HCT116 (cell line): ENCODE data around the gene HARS1. TPM values are rescaled to one million over a fixed set of nuclear protein-coding genes. Genes with fewer than 3 reads are reported as not detected.

ENCODE experiments used
- ATAC-seq: fragments of 200-7000 bp; cut with Tn5 transposase; 2 replicates; pipeline ENCODE4 v1.9.1; 2020; ENCODE audit warnings: mild to moderate bottlenecking, moderate library complexity
- BruUV-seq: library from RNA; stranded (reverse); fragments of 400-500 nt; replicated peaks from 2 replicates; lab custom pipeline; 2021; lab: Mats Ljungman, UMichigan
- CTCF ChIA-PET: fragments of 300-600 bp; sonication (Branson Sonifier 250); formaldehyde crosslinking; loops from one replicate; lab custom pipeline; 2021; ENCODE audit warnings: antibody characterized with exemption; lab: Charles Lee
- POLR2A ChIA-PET: fragments of 300-600, 350-600 bp; sonication (Branson Sonifier 250); formaldehyde crosslinking; loops from one replicate; lab custom pipeline; 2021; ENCODE audit warnings: antibody characterized with exemption; lab: Charles Lee
- RAD21 ChIA-PET, 2 experiments: fragments of 300-600 bp; sonication (Branson Sonifier 250); formaldehyde crosslinking; loops; one replicate each; lab custom pipeline; 2023; ENCODE audit warnings: low total read pairs in 2 of 2; ENCODE audit not compliant: uncharacterized antibody in 2 of 2, unreplicated experiment in 2 of 2, low non-redundant PET in 1 of 2; lab: Charles Lee
- DNase-seq: peaks from one replicate; pipeline ENCODE4 v3.0.0-alpha.2; 2010; ENCODE audit warnings: low read depth, low spot score
- H2AFZ ChIP-seq: fragments of 200-600 bp; shearing (Covaris generic), sonication (generic); 2 replicates; pipeline ENCODE4 v1.6.1; 2017; ENCODE audit warnings: low read depth, mixed run types, mixed read lengths, antibody characterized with exemption, low read length; ENCODE audit not compliant: poor library complexity, severe bottlenecking
- H3K27ac ChIP-seq: 2 replicates; pipeline ENCODE4 v1.5.1; 2012; ENCODE audit warnings: low read depth, low read length
- H3K27me3 ChIP-seq: fragments of 200-600 bp; sonication (generic); 2 replicates; pipeline ENCODE4 v1.6.1; 2016; ENCODE audit warnings: mixed run types, low read length, mixed read lengths; ENCODE audit not compliant: insufficient read depth
- H3K36me3 ChIP-seq, 2 experiments: fragments of 200-500 bp in 1 of 2; fragments of 200-600 bp in 1 of 2; sonication (Bioruptor generic) in 1 of 2; sonication (generic) in 1 of 2; 2 replicates each; pipeline versions ENCODE4 v1.5.1 to v1.6.1; 2014 to 2016; ENCODE audit warnings: low read length in 2 of 2, inconsistent platforms in 1 of 2, mixed read lengths in 1 of 2, mixed run types in 1 of 2; ENCODE audit not compliant: insufficient read depth in 2 of 2, control insufficient read depth in 1 of 2
- H3K4me1 ChIP-seq, 2 experiments: fragments of 200-600 bp in 1 of 2; sonication (generic) in 1 of 2; 2 replicates each; pipeline versions ENCODE4 v1.5.1 to v1.6.1; 2012 to 2017; ENCODE audit warnings: low read length in 2 of 2, inconsistent platforms in 1 of 2, mild to moderate bottlenecking in 1 of 2, mixed read lengths in 1 of 2, mixed run types in 1 of 2, moderate library complexity in 1 of 2; ENCODE audit not compliant: insufficient read depth in 2 of 2, control insufficient read depth in 1 of 2
- H3K4me2 ChIP-seq: fragments of 200-600 bp; sonication (generic); 2 replicates; pipeline ENCODE4 v1.6.1; 2017; ENCODE audit warnings: mixed run types, low read length, mixed read lengths
- H3K4me3 ChIP-seq, 2 experiments: fragments of 200-600 bp in 1 of 2; sonication (generic) in 1 of 2; replicated peaks in 1 of 2; 2 replicates each; pipeline ENCODE4 v1.5.1; 2011 to 2016; ENCODE audit warnings: low read length in 2 of 2, control low read depth in 1 of 2, low read depth in 1 of 2, mild to moderate bottlenecking in 1 of 2, mixed read lengths in 1 of 2, mixed run types in 1 of 2
- H3K79me2 ChIP-seq: fragments of 200-600 bp; sonication (generic); 2 replicates; pipeline ENCODE4 v1.6.1; 2017; ENCODE audit warnings: mild to moderate bottlenecking, mixed run types, low read length, moderate library complexity, mixed read lengths; ENCODE audit not compliant: insufficient read depth
- H3K9ac ChIP-seq: fragments of 200-600 bp; sonication (generic); 2 replicates; pipeline ENCODE4 v1.6.1; 2016; ENCODE audit warnings: low read length, mixed read lengths
- H3K9me2 ChIP-seq: fragments of 200-600 bp; sonication (generic), shearing (Covaris generic); 2 replicates; pipeline ENCODE4 v1.6.1; 2017; ENCODE audit warnings: mixed run types, mild to moderate bottlenecking, moderate library complexity; ENCODE audit not compliant: insufficient read depth
- H3K9me3 ChIP-seq, 2 experiments: fragments of 200-500 bp in 1 of 2; fragments of 200-600 bp in 1 of 2; sonication (Bioruptor generic) in 1 of 2; sonication (generic) in 1 of 2; 2 replicates each; pipeline ENCODE4 v1.6.1; 2014 to 2017; ENCODE audit warnings: low read length in 2 of 2, mixed read lengths in 2 of 2, inconsistent platforms in 1 of 2, low read depth in 1 of 2, mild to moderate bottlenecking in 1 of 2, mixed run types in 1 of 2, moderate library complexity in 1 of 2; ENCODE audit not compliant: control insufficient read depth in 1 of 2, insufficient read depth in 1 of 2
- H4K20me1 ChIP-seq: fragments of 200-600 bp; sonication (generic), shearing (Covaris generic); 2 replicates; pipeline ENCODE4 v1.6.1; 2017; ENCODE audit warnings: mixed run types, mild to moderate bottlenecking, moderate library complexity; ENCODE audit not compliant: insufficient read depth
- CBX3 ChIP-seq: IDR thresholded peaks from 2 replicates; pipeline ENCODE4 v1.6.1; 2012; ENCODE audit warnings: low read depth
- CEBPB ChIP-seq: IDR thresholded peaks from 2 replicates; pipeline ENCODE4 v1.6.1; 2012; ENCODE audit warnings: low read depth
- EGR1 ChIP-seq: IDR thresholded peaks from 2 replicates; pipeline ENCODE4 v1.6.1; 2012; ENCODE audit warnings: low read depth
- ELF1 ChIP-seq: IDR thresholded peaks from 2 replicates; pipeline ENCODE4 v1.6.1; 2012; ENCODE audit warnings: low read depth, borderline replicate concordance
- EZH2 ChIP-seq: fragments of 200-600 bp; sonication (generic); IDR thresholded peaks from 2 replicates; pipeline ENCODE4 v1.6.1; 2017; ENCODE audit warnings: antibody characterized with exemption, mixed run types
- EZH2phosphoT487 ChIP-seq: fragments of 200-600 bp; IDR thresholded peaks from 2 replicates; pipeline ENCODE4 v1.6.1; 2018; ENCODE audit warnings: antibody characterized with exemption, borderline replicate concordance
- POLR2A ChIP-seq: IDR thresholded peaks from 2 replicates; pipeline ENCODE4 v1.7.0; 2011; ENCODE audit warnings: borderline replicate concordance; ENCODE audit not compliant: insufficient read depth, insufficient read length; ENCODE audit errors: extremely low read depth
- POLR2AphosphoS5 ChIP-seq: IDR thresholded peaks from 2 replicates; pipeline ENCODE4 v1.6.1; 2011; ENCODE audit warnings: mild to moderate bottlenecking, low read depth, low read length, moderate library complexity
- RAD21 ChIP-seq: IDR thresholded peaks from 2 replicates; pipeline ENCODE4 v1.6.1; 2012; ENCODE audit warnings: low read depth, mild to moderate bottlenecking
- SIN3A ChIP-seq: IDR thresholded peaks from 2 replicates; pipeline ENCODE4 v1.6.1; 2012; ENCODE audit warnings: low read depth
- SP1 ChIP-seq: IDR thresholded peaks from 2 replicates; pipeline ENCODE4 v1.6.1; 2012; ENCODE audit warnings: low read depth
- SRF ChIP-seq: IDR thresholded peaks from 2 replicates; pipeline ENCODE4 v1.6.1; 2012; ENCODE audit warnings: low read depth
- YY1 ChIP-seq: IDR thresholded peaks from 2 replicates; pipeline ENCODE4 v1.6.1; 2011; ENCODE audit warnings: low read length, low read depth, moderate library complexity, mild to moderate bottlenecking; ENCODE audit not compliant: insufficient replicate concordance; ENCODE audit errors: extremely low read depth
- ZFX ChIP-seq: fragments of 450-650 bp; IDR thresholded peaks from 2 replicates; pipeline ENCODE4 v1.6.1; 2017
- intact Hi-C: fragments of 100-400 bp; cut with micrococcal nuclease; formaldehyde crosslinking; loops from 2 replicates; pipeline ENCODE4 v1.10.0; 2022
- total RNA-seq: library from RNA; stranded (reverse); gene quantifications from one replicate; pipeline ENCODE4 v1.2.1, GENCODE V29; 2021; ENCODE audit not compliant: unreplicated experiment
- TF ChIP-seq, protein P1 (sequence below): IDR thresholded peaks from 2 replicates; pipeline ENCODE4 v1.6.1; 2011; ENCODE audit warnings: mild to moderate bottlenecking, low read length, moderate library complexity; ENCODE audit not compliant: insufficient replicate concordance; ENCODE audit errors: extremely low read depth
- TF ChIP-seq, protein P2 (sequence below), 3 experiments: fragments of 200-600 bp in 1 of 3; sonication (generic) in 1 of 3; IDR thresholded peaks in 2 of 3; conservative IDR thresholded peaks in 1 of 3; 2 replicates each; pipeline ENCODE4 v1.5.1; 2012 to 2017; ENCODE audit warnings: low read depth in 2 of 3, low read length in 2 of 3, antibody characterized with exemption in 1 of 3, borderline replicate concordance in 1 of 3, control low read depth in 1 of 3, mild to moderate bottlenecking in 1 of 3, mixed read lengths in 1 of 3, mixed run types in 1 of 3, moderate library complexity in 1 of 3; ENCODE audit not compliant: insufficient read depth in 1 of 3
- TF ChIP-seq, protein P3 (sequence below): IDR thresholded peaks from 2 replicates; pipeline ENCODE4 v1.6.1; 2012; ENCODE audit warnings: low read depth
- TF ChIP-seq, protein P4 (sequence below): IDR thresholded peaks from 2 replicates; pipeline ENCODE4 v1.6.1; 2012

The HARS1 gene
- total RNA-seq, 1 experiment from 2014 or later: 91.1 TPM

DNA sequence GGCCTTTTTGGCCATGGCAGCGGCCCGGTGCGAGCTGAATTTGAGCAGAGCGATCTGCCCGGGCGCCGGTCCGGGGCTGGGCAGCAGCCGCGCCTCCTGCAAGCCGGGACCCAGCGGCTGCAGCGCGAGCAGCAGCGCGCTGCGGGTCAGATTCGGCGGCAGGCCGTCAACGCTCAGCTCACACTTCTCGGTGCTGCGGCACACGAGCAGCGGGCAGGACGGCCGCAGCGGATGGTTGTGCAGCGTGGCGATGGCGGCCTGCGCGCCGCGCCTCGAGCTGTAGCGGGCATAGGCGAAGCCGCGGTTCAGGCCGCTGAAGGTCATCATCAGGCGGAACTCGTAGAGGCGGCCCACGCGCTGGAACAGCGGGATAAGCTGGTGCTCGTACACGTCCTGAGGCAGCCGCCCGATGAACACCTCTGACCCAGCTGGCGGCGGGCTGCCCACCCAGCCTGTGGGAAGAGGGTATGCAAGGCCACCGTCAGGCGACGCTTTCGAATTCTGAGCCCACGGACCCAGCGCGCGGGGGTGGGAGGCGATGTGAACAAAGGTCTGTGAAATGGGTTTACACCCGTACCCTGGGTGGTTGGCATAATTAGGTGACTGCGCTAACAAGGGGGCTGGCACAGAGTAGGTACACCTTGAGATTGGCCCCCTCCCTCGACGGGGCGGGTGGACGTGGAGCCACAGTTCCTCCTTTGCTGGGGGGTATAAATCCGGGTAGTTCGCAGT is 18.5 kb downstream of the HARS1 start:
- H3K4me1 ChIP-seq: no peaks in the 10 kb centered on the region
- RAD21 ChIA-PET: no interaction called here
- CTCF ChIA-PET: no interaction called here
- no peak overlapping the region for H3K4me3 ChIP-seq
- no TSS peak for BruUV-seq
- peaks cover 38 to 44% of the 10 kb centered on the region in 2 experiments; a peak in 3 of 4 replicates for H3K36me3 ChIP-seq
- POLR2A ChIA-PET: interaction anchor here (1.2 kb wide), 1 partner anchor 18 kb away, joined by 3 read pairs; no protein-coding TSS in a partner anchor
- H3K4me2 ChIP-seq: no peak overlapping the region
- no peak overlapping the region for H3K27ac ChIP-seq
- H3K27me3 ChIP-seq: no peaks in the 10 kb centered on the region
- H3K9me2 ChIP-seq: no peaks in the 10 kb centered on the region
- TF ChIP-seq EZH2 (no peak), EGR1 (no peak), CBX3 (no peak), ZFX (no peak), EZH2phosphoT487 (no peak), SRF (no peak), CEBPB (no peak), POLR2AphosphoS5 (no peak), RAD21 (no peak), POLR2A (no peak), SIN3A (no peak), YY1 (no peak), ELF1 (no peak), SP1 (no peak)
- TF ChIP-seq, protein P1, sequence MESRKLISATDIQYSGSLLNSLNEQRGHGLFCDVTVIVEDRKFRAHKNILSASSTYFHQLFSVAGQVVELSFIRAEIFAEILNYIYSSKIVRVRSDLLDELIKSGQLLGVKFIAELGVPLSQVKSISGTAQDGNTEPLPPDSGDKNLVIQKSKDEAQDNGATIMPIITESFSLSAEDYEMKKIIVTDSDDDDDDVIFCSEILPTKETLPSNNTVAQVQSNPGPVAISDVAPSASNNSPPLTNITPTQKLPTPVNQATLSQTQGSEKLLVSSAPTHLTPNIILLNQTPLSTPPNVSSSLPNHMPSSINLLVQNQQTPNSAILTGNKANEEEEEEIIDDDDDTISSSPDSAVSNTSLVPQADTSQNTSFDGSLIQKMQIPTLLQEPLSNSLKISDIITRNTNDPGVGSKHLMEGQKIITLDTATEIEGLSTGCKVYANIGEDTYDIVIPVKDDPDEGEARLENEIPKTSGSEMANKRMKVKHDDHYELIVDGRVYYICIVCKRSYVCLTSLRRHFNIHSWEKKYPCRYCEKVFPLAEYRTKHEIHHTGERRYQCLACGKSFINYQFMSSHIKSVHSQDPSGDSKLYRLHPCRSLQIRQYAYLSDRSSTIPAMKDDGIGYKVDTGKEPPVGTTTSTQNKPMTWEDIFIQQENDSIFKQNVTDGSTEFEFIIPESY: no peak
- TF ChIP-seq, protein P2, sequence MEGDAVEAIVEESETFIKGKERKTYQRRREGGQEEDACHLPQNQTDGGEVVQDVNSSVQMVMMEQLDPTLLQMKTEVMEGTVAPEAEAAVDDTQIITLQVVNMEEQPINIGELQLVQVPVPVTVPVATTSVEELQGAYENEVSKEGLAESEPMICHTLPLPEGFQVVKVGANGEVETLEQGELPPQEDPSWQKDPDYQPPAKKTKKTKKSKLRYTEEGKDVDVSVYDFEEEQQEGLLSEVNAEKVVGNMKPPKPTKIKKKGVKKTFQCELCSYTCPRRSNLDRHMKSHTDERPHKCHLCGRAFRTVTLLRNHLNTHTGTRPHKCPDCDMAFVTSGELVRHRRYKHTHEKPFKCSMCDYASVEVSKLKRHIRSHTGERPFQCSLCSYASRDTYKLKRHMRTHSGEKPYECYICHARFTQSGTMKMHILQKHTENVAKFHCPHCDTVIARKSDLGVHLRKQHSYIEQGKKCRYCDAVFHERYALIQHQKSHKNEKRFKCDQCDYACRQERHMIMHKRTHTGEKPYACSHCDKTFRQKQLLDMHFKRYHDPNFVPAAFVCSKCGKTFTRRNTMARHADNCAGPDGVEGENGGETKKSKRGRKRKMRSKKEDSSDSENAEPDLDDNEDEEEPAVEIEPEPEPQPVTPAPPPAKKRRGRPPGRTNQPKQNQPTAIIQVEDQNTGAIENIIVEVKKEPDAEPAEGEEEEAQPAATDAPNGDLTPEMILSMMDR (IDR thresholded peaks at IDR 0.05 in 2 of 3, conservative IDR thresholded peaks at IDR 0.05 in 1 of 3; ENCODE audit: borderline replicate concordance in 1 of 3, insufficient read depth in 1 of 3, low read depth in 2 of 3, low read length in 2 of 3): no peak
- TF ChIP-seq, protein P3, sequence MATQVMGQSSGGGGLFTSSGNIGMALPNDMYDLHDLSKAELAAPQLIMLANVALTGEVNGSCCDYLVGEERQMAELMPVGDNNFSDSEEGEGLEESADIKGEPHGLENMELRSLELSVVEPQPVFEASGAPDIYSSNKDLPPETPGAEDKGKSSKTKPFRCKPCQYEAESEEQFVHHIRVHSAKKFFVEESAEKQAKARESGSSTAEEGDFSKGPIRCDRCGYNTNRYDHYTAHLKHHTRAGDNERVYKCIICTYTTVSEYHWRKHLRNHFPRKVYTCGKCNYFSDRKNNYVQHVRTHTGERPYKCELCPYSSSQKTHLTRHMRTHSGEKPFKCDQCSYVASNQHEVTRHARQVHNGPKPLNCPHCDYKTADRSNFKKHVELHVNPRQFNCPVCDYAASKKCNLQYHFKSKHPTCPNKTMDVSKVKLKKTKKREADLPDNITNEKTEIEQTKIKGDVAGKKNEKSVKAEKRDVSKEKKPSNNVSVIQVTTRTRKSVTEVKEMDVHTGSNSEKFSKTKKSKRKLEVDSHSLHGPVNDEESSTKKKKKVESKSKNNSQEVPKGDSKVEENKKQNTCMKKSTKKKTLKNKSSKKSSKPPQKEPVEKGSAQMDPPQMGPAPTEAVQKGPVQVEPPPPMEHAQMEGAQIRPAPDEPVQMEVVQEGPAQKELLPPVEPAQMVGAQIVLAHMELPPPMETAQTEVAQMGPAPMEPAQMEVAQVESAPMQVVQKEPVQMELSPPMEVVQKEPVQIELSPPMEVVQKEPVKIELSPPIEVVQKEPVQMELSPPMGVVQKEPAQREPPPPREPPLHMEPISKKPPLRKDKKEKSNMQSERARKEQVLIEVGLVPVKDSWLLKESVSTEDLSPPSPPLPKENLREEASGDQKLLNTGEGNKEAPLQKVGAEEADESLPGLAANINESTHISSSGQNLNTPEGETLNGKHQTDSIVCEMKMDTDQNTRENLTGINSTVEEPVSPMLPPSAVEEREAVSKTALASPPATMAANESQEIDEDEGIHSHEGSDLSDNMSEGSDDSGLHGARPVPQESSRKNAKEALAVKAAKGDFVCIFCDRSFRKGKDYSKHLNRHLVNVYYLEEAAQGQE: no peak
- TF ChIP-seq, protein P4, sequence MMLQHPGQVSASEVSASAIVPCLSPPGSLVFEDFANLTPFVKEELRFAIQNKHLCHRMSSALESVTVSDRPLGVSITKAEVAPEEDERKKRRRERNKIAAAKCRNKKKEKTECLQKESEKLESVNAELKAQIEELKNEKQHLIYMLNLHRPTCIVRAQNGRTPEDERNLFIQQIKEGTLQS: no peak
- H2AFZ ChIP-seq: no peak overlapping the region
- peaks cover 18% of the 10 kb centered on the region for H3K79me2 ChIP-seq
- H4K20me1 ChIP-seq: no peaks in the 10 kb centered on the region
- intact Hi-C loops: no loop called here
- DNase-seq (no peak), ATAC-seq (peak; percentile 5; the same call in 1 of the 2 replicates)
- H3K9me3 ChIP-seq: no peaks in the 10 kb centered on the region
- H3K9ac ChIP-seq: no peak overlapping the region
